Muscle layer of colon (tissue), 2 donors: Measurements from ENCODE around the gene UPK3BL1.
"Not testable (repeated sequence)": the region's sequence is repeated elsewhere in the genome, so short reads cannot be mapped to it uniquely, and the experiment has no call there.

Experiments used
- H3K27ac ChIP-seq: one replicate; pipeline ENCODE4 v1.7.0; 2013; ENCODE audit warnings: low read depth, mild to moderate bottlenecking, low read length, moderate library complexity
- H3K27me3 ChIP-seq, 2 donors: one replicate each; pipeline ENCODE4 v1.7.0; 2013; ENCODE audit warnings: low read length in 2 of 2, mild to moderate bottlenecking in 2 of 2; ENCODE audit not compliant: insufficient read depth in 2 of 2, control insufficient read depth in 1 of 2
- H3K36me3 ChIP-seq: one replicate; pipeline ENCODE4 v1.7.0; 2013; ENCODE audit warnings: mild to moderate bottlenecking, low read length; ENCODE audit not compliant: insufficient read depth
- H3K4me1 ChIP-seq: one replicate; pipeline ENCODE4 v1.7.0; 2013; ENCODE audit warnings: mild to moderate bottlenecking, low read length; ENCODE audit not compliant: insufficient read depth
- H3K4me3 ChIP-seq, 2 donors: one replicate each; pipeline ENCODE4 v1.7.0; 2013; ENCODE audit warnings: low read length in 2 of 2, low read depth in 1 of 2, mild to moderate bottlenecking in 1 of 2, moderate library complexity in 1 of 2
- H3K9ac ChIP-seq: one replicate; pipeline ENCODE4 v1.7.0; 2013; ENCODE audit warnings: low read length
- H3K9me3 ChIP-seq: one replicate; pipeline ENCODE4 v1.7.0; 2013; ENCODE audit warnings: mild to moderate bottlenecking, low read length
- donor health status: abdominal sarcoma.
- donor health status: Adenocarcinoma of cecum.

The UPK3BL1 gene

DNA sequence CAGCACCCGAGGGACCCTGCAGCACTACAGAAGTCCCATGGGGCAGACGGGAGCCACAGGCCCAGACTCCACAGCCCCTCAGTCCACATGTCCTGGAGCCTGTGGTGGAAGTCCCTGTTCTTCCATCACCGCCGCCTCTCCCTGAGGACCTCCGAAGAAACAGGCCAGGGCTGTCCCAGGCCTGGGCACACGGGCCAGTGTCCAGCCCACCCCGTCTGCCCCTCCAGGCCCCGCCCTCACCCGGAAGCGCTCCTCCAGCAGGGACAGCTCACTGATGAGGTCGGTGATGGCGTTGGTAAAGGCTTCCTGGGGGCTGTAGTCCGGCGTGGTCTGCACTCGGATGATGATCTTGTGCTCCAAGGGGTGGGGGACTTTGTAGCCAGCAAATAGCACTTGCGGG is 24.3 kb upstream of the UPK3BL1 start:
- not testable (repeated sequence) for H3K4me1 ChIP-seq, H3K27ac ChIP-seq, H3K4me3 ChIP-seq, H3K36me3 ChIP-seq, H3K27me3 ChIP-seq, H3K9ac ChIP-seq, H3K9me3 ChIP-seq

DNA sequence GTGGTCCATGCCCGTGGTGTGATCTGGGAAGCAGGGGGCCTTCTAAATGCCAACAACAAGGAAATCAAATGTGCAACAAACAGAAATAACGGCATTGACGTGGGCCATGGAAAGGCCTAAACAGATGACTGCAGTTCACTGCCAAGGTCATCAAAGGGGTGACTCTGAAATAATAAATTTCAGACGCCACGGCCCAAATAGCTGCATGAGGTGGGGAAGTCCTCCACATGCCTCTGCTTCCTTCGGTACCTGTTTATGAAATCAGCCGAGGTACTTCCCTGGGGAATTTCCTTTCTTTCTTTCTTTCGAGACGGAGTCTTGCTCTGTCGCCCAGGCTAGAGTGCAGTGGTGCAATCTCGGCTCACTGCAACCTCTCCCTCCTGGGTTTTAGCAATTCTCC is 22.2 kb upstream of the UPK3BL1 start:
- H3K9me3 ChIP-seq, H3K9ac ChIP-seq, H3K4me3 ChIP-seq, H3K4me1 ChIP-seq, H3K36me3 ChIP-seq, H3K27me3 ChIP-seq, H3K27ac ChIP-seq: not testable (repeated sequence)

DNA sequence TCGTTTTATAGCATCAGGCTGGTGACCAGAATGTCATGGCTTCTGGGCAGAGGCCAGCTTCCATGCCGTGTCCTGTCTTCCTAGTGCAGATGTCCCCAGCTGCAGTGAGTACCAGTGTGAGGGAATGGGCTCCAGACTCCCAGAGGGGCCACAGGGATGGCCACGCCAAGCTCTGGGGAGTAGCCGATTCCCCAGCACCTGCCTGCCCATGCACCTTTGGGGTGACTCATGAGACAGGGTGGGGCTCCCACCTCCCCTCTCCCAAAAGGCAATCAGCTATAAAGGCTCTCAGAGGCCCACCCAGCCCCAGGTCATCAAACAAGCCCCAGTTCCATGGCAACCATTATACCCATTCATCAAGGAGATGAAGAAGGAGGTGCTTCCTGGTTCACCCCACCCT is 7.3 kb upstream of the UPK3BL1 start, which contains the start of gene SPDYE2B:
SPDYE2B (plus strand) TSS at position 396 of the 400 bp plus-strand sequence. CDS start 2,030 bp downstream, outside the sequence.
- H3K9me3 ChIP-seq, H3K4me3 ChIP-seq: not testable (repeated sequence)

DNA sequence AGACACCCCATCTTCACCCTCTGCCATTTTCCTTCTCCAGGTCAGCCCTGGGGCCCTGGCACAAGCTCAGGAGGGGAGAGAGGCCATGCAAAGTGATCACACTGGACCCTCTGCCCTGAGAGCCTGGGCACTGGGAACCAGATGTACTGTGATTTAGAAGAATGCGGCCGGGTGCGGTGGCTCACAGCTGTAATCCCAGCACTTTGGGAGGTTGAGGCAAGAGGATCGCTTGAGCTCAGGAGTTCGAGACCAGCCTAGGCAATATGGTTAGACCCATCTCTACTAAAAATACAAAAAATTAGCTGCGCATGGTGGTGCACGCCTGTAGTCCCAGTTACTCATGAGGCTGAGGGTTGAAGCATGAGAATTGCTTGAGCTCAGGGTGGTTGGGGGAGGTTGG is 5.2 kb upstream of the UPK3BL1 start:
- not testable (repeated sequence) for H3K9ac ChIP-seq, H3K36me3 ChIP-seq, H3K27me3 ChIP-seq, H3K4me3 ChIP-seq, H3K4me1 ChIP-seq, H3K9me3 ChIP-seq, H3K27ac ChIP-seq

More for the DNA sequence above, 7.3 kb upstream of the UPK3BL1 start, which contains the start of gene SPDYE2B:
- H3K4me1 ChIP-seq, H3K9ac ChIP-seq, H3K27ac ChIP-seq, H3K27me3 ChIP-seq, H3K36me3 ChIP-seq: not testable (repeated sequence)

DNA sequence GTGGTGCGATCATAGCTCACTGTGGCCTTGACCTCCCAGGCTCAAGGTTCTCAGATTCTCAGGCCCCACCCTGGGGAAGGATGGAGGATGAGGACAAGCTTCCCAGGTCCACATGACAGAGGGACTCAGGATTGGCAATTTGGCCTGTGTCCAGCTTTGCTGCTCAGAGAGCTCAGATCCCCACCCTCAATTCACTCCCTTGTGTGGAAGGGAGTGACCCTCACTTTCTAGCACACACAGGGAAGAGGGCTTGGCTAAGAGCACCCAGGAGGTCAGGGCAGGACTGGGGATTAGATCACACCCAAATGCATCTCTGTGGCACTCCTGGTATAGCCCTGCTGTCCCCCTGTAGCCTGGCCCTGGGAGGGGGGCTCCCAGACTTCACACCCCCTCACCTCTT is 813 bp upstream of the UPK3BL1 start:
- not testable (repeated sequence) for H3K4me3 ChIP-seq, H3K4me1 ChIP-seq, H3K27me3 ChIP-seq, H3K27ac ChIP-seq, H3K9me3 ChIP-seq, H3K36me3 ChIP-seq, H3K9ac ChIP-seq

DNA sequence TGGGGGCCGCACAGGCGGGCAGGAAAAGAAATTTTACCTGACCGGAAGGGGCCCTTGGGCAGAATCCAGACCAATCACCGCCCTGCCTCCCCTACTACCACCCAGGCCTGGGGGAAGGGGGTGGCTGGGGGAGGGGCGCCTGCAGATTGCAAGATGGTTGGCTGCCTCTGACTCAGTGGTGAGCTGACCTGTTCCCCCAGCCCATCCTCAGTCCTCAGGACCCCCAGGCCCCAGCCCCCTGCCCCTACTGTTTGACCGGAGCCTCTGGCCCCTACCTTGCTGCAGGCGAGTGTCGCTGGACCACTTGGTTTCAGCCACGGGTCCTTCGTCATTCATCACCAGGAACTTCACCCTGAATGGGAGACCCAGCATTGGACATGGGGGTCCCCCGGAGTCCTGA is 3.7 kb downstream of the UPK3BL1 start:
- H3K27me3 ChIP-seq, H3K27ac ChIP-seq, H3K4me1 ChIP-seq, H3K4me3 ChIP-seq, H3K9me3 ChIP-seq, H3K36me3 ChIP-seq, H3K9ac ChIP-seq: not testable (repeated sequence)

DNA sequence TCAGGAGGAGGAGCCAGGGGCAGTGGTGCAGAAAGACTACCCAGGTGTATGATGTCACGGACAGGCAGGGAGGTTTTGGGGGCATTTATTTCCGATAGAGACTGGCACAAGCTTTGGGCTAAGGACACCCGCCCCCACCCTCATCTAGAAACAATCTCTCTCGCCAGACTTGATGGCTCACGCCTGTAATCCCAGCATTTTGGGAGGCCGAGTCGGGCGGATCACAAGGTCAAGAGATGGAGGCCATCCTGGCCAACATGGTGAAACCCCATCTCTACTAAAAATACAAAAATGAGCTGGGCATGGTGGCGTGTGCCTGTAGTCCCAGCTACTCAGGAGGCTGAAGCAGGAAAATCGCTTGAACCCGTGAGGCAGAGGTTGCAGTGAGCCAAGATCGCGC is 5.6 kb downstream of the UPK3BL1 start:
- H3K4me3 ChIP-seq, H3K4me1 ChIP-seq, H3K27ac ChIP-seq, H3K36me3 ChIP-seq, H3K27me3 ChIP-seq, H3K9ac ChIP-seq, H3K9me3 ChIP-seq: not testable (repeated sequence)

DNA sequence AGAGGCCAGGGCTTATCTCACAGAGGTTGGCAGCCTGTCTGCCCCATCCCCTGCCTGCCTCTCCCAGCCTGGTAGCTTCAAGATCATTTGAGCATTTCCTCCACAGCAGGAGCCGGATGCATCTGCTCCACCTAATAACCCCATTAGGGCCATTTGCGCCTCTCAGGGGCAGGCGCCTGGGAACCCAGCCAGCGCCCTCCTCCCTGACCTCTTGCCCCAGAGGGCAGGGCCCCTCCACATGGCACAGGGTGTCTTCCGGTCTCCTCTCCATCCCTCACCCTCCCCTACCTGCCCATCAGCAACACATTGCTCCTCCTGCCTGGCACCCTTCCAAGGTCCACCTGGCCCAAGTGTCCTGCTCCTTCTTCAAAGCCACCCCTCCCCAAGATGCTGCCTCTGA is 7.2 kb downstream of the UPK3BL1 start:
- not testable (repeated sequence) for H3K27me3 ChIP-seq, H3K4me1 ChIP-seq, H3K36me3 ChIP-seq, H3K9ac ChIP-seq, H3K4me3 ChIP-seq, H3K27ac ChIP-seq, H3K9me3 ChIP-seq

DNA sequence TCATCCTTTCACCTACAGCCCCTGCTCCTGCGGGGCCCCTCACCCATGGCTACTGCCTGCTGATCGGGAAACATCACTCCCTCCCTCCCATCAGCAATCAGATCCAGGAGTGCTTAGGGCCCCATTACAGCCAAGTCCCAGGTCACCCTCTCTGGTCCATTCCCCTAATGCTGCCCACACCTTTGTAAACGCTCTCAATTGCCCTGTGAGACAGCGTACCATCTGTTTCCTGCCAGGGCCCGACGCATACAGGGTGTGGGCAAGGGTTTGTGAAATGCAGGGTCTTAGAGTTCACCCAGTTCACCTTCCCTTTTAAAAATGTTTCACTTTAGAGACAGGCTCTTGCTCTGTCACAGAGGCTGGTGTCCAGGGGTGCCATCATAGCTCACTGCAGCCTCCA is 8.3 kb downstream of the UPK3BL1 start:
- H3K27me3 ChIP-seq, H3K36me3 ChIP-seq, H3K4me3 ChIP-seq, H3K4me1 ChIP-seq, H3K27ac ChIP-seq, H3K9ac ChIP-seq, H3K9me3 ChIP-seq: not testable (repeated sequence)

DNA sequence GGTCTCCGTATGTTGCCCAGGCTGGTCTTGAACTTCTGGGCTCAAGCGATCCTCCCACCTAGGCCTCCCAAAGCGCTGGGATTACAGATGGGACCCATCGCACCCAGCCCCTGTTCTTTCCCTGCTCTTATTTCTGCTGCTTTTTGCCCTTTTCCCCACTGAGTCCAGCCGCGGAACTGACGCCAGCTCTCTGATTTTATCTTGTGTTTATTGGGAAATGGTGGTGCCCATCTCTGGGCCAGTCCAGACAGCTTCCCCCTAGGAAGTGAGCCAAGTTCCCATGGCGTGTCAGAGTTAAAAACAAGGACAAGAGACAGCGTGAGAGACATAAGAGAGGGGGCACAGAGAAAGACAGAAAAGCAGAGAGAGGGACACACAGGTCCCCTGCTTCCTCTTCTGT is 12.0 kb downstream of the UPK3BL1 start:
- not testable (repeated sequence) for H3K9me3 ChIP-seq, H3K9ac ChIP-seq, H3K4me3 ChIP-seq, H3K27me3 ChIP-seq, H3K4me1 ChIP-seq, H3K27ac ChIP-seq, H3K36me3 ChIP-seq

DNA sequence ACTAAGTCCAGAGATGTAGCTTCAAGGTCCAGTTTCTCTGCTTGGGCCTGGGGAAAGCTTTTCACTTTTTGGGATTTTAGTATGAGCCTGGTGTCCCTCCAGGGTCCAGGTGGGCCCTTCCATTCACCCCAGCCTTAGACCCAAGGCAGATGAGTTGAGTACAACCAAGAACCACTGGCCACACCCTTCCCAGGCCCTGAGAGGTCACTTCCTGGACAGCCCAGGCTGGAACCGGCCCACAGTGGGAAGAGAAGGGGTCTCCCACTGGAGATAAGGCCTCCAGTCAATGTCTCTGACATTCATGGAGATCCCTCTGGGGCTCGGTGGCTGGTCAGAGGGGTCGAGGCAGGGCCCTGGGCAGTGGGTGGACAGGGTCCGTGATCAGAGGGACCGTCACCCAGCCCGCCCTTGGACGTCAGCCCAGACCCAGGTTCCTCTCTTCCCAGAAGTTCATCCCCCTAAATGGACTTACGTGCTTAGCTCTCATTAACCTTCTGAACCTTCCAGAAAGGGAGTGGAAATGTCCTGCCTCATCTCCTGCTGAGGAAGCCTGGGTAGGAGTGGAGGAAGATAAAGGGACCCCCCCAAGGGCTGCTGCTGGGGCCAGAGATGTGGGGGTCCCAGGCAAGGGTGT is 15.2 kb downstream of the UPK3BL1 start:
- not testable (repeated sequence) for H3K27me3 ChIP-seq, H3K4me1 ChIP-seq, H3K27ac ChIP-seq, H3K9ac ChIP-seq, H3K36me3 ChIP-seq, H3K9me3 ChIP-seq, H3K4me3 ChIP-seq

DNA sequence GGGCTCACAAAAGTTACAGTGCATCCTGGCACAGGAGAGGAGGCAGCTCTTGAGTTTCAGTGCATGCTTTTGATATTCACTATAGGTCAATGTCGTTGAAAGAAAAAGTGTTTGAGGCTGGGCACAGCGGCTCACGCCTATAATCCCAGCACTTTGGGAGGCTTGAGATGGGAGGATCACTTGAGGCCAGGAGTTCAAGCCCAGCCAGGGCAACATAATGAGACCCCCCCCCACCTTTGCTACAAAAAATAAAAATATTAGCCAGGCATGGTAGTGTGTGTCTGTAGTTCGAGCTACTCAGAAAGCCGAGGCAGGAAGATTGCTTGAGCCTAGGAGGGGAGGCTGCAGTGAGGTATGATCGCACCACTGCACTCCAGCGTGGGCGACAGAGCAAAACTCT is 24.5 kb downstream of the UPK3BL1 start:
- not testable (repeated sequence) for H3K9ac ChIP-seq, H3K4me3 ChIP-seq, H3K36me3 ChIP-seq, H3K27ac ChIP-seq, H3K4me1 ChIP-seq, H3K9me3 ChIP-seq, H3K27me3 ChIP-seq
